HepG2 (cell line): ENCODE results near the gene ZNF446. TPM values are rescaled to one million over a fixed set of nuclear protein-coding genes. Genes with fewer than 3 reads are reported as not detected.
A peak's percentile ranks its signal among the peaks of the same experiment; 100 is the strongest.

Experiments
- AGO2 ChIP-seq: fragments of 200-400 bp; formaldehyde crosslinking; optimal IDR thresholded peaks from 2 replicates; pipeline ENCODE3; 2017; ENCODE audit warnings: mild to moderate bottlenecking, low read depth, low read length, moderate library complexity
- AHR ChIP-seq: IDR thresholded peaks from 2 replicates; pipeline ENCODE4 v1.6.1; 2018; ENCODE audit warnings: missing genetic modification reagents, missing compliant biosample characterization
- ARID5B ChIP-seq: IDR thresholded peaks from 2 replicates; pipeline ENCODE4 v1.4.0; 2020; ENCODE audit warnings: mild to moderate bottlenecking, missing genetic modification reagents
- ATRX ChIP-seq: sonication (generic); formaldehyde crosslinking; IDR thresholded peaks from 2 replicates; pipeline ENCODE4 v1.4.0; 2020; ENCODE audit warnings: missing genetic modification reagents, borderline replicate concordance
- BORCS8-MEF2B ChIP-seq: sonication (generic); formaldehyde crosslinking; IDR thresholded peaks from 2 replicates; pipeline ENCODE4 v1.8.0; 2022; ENCODE audit warnings: mild to moderate bottlenecking, missing genetic modification reagents
- CEBPB ChIP-seq: IDR thresholded peaks from 2 replicates; pipeline ENCODE4 v1.6.1; 2011; ENCODE audit warnings: low read depth, low read length, improper control_type of control experiment, borderline replicate concordance
- CHCHD3 ChIP-seq: sonication (generic); formaldehyde crosslinking; IDR thresholded peaks from 2 replicates; pipeline ENCODE4 v1.8.0; 2022; ENCODE audit warnings: mild to moderate bottlenecking, missing genetic modification reagents, moderate library complexity
- CHD2 ChIP-seq: IDR thresholded peaks from 2 replicates; pipeline ENCODE4 v1.6.1; 2011; ENCODE audit warnings: low read depth, low read length, improper control_type of control experiment
- DNMT3B ChIP-seq: conservative IDR thresholded peaks from 2 replicates; pipeline ENCODE4 v1.6.1; 2016; ENCODE audit warnings: missing biosample characterization, control low read depth
- ELF4 ChIP-seq: sonication (generic); formaldehyde crosslinking; IDR thresholded peaks from 2 replicates; pipeline ENCODE4 v1.5.0; 2020; ENCODE audit warnings: missing genetic modification reagents, mild to moderate bottlenecking, moderate library complexity, borderline replicate concordance
- GTF2F1 ChIP-seq: fragments of 150-350 bp; IDR thresholded peaks from 2 replicates; pipeline ENCODE4 v1.6.1; 2014; ENCODE audit warnings: low read length
- HNRNPK ChIP-seq: fragments of 200-400 bp; formaldehyde crosslinking; IDR thresholded peaks from 2 replicates; pipeline ENCODE4 v1.6.1; 2018; ENCODE audit warnings: low read length, low read depth, moderate library complexity, mild to moderate bottlenecking; ENCODE audit not compliant: poor library complexity, severe bottlenecking
- KDM5A ChIP-seq: fragments of 200-600 bp; sonication (generic); IDR thresholded peaks from 2 replicates; pipeline ENCODE4 v1.7.0; 2018; ENCODE audit warnings: antibody characterized with exemption, mild to moderate bottlenecking, low read length, borderline replicate concordance
- KMT2A ChIP-seq: sonication (generic); formaldehyde crosslinking; IDR thresholded peaks from 2 replicates; pipeline ENCODE4 v1.4.0; 2020; ENCODE audit warnings: missing genetic modification reagents
- MAFG ChIP-seq: sonication (generic); formaldehyde crosslinking; IDR thresholded peaks from 2 replicates; pipeline ENCODE4 v1.5.1; 2020; ENCODE audit warnings: mild to moderate bottlenecking, missing genetic modification reagents
- NBN ChIP-seq: fragments of 450-650 bp; conservative IDR thresholded peaks from 2 replicates; pipeline ENCODE4 v1.6.1; 2017
- PLRG1 ChIP-seq: fragments of 450-650 bp; conservative IDR thresholded peaks from 2 replicates; pipeline ENCODE4 v1.6.1; 2016
- TFDP2 ChIP-seq: sonication (generic); formaldehyde crosslinking; IDR thresholded peaks from 2 replicates; pipeline ENCODE4 v1.4.0; 2020; ENCODE audit warnings: missing genetic modification reagents
- YEATS4 ChIP-seq: sonication (generic); formaldehyde crosslinking; IDR thresholded peaks from 2 replicates; pipeline ENCODE4 v1.4.0; 2020; ENCODE audit warnings: missing genetic modification reagents, borderline replicate concordance
- ZBTB38 ChIP-seq: sonication (generic); formaldehyde crosslinking; IDR thresholded peaks from 2 replicates; pipeline ENCODE4 v1.5.1; 2020; ENCODE audit warnings: mild to moderate bottlenecking, missing genetic modification reagents
- ZNF282 ChIP-seq: fragments of 450-650 bp; IDR thresholded peaks from 2 replicates; pipeline ENCODE4 v1.6.1; 2018; ENCODE audit not compliant: partially characterized antibody
- ZNF549 ChIP-seq: sonication (generic); formaldehyde crosslinking; IDR thresholded peaks from 2 replicates; pipeline ENCODE4 v1.5.0; 2020; ENCODE audit warnings: missing genetic modification reagents
- ZNF577 ChIP-seq: sonication (generic); formaldehyde crosslinking; IDR thresholded peaks from 2 replicates; pipeline ENCODE4 v1.4.0; 2020; ENCODE audit warnings: mild to moderate bottlenecking, low read depth, missing genetic modification reagents, borderline replicate concordance
- ZNF678 ChIP-seq: sonication (generic); formaldehyde crosslinking; IDR thresholded peaks from 2 replicates; pipeline ENCODE4 v1.4.0; 2020; ENCODE audit warnings: mild to moderate bottlenecking, missing genetic modification reagents
- ZNF761 ChIP-seq: sonication (generic); formaldehyde crosslinking; conservative IDR thresholded peaks from 2 replicates; pipeline ENCODE4 v1.4.0; 2020; ENCODE audit warnings: mild to moderate bottlenecking, missing genetic modification reagents
- ZSCAN21 ChIP-seq: sonication (generic); formaldehyde crosslinking; IDR thresholded peaks from 2 replicates; pipeline ENCODE4 v1.8.0; 2022; ENCODE audit warnings: mild to moderate bottlenecking, missing genetic modification reagents, moderate library complexity, borderline replicate concordance
- polyA plus RNA-seq, 8 experiments: library from polyadenylated mRNA; depleted of rRNA in 3 of 8; stranded (reverse) in 7 of 8; unstranded in 1 of 8; fragments of >200 nt; fragmentation: Illumina TruSeq in 4 of 8; extraction: Trizol in 4 of 8; gene quantifications; 2 replicates each; pipeline versions ENCODE4 v1.2.1 to v1.2.3, GENCODE V29; 2011 to 2016; ENCODE audit warnings: low read depth in 4 of 8, missing spikeins in 1 of 8, mixed read lengths in 1 of 8; ENCODE audit not compliant: insufficient read depth in 1 of 8
- total RNA-seq, 5 experiments: library from RNA; depleted of rRNA; stranded (reverse); fragments of >200 nt; fragmentation: Illumina TruSeq; extraction: Trizol; gene quantifications; 2 replicates each; pipeline ENCODE4 v1.2.3, GENCODE V29; 2016; ENCODE audit warnings: low read depth in 1 of 5

ZNF446 gene
- total and polyA plus RNA-seq, 2 of the 13 experiments (the other 11 are each of a cell fraction or from before 2014, with no cell fraction given), result 3.0 to 3.6 TPM

- TF ChIP-seq ATRX (CRISPR knock-in tag) (no peak), MAFG (CRISPR knock-in tag) (peak; percentile 62), ZNF761 (CRISPR knock-in tag) (peak; percentile 93), YEATS4 (CRISPR knock-in tag) (peak; percentile 98), AHR (peak; percentile 96), AGO2 (peak; percentile 90), ZBTB38 (peak; percentile 96), ZNF577 (peak; percentile 82; the same call in 1 of the 2 replicates), ZNF678 (CRISPR knock-in tag) (0 out of 2 replicates have a peak, but pooled peaks have one; percentile 55), HNRNPK (peak; percentile 91), CHCHD3 (CRISPR knock-in tag) (peak; percentile 91; the same call in 1 of the 2 replicates), ELF4 (peak; percentile 68; the same call in 1 of the 2 replicates), GTF2F1 (peak; percentile 53; the same call in 1 of the 2 replicates), ARID5B (CRISPR knock-in tag) (peak; percentile 81), CEBPB (no peak), ZSCAN21 (peak; percentile 90), TFDP2 (CRISPR knock-in tag) (peak; percentile 92), ZNF549 (CRISPR knock-in tag) (no peak; the same call in 1 of the 2 replicates), PLRG1 (no peak), ZNF282 (no peak), KDM5A (peak; percentile 99), BORCS8-MEF2B (CRISPR knock-in tag) (peak; percentile 75), KMT2A (CRISPR knock-in tag) (peak; percentile 96), DNMT3B (CRISPR knock-in tag) (no peak; the same call in 1 of the 2 replicates), NBN (no peak), CHD2 (0 out of 2 replicates have a peak, but pooled peaks have one; percentile 20)
Measured at GRCh38 chr19:58519355-58520256, 43.5 kb downstream of the ZNF446 start, which contains the start of gene ZBTB45 (continued).
